ENCODE results near the gene PGBD1. TPM values are rescaled to one million over a fixed set of nuclear protein-coding genes. Genes with fewer than 3 reads are reported as not detected.

Gene PGBD1
- total RNA-seq, 1 experiment from 2014 or later: 11.6 TPM

- BruUV-seq (replicated peaks): no TSS peak
- no peaks in the 10 kb centered on the region for H3K9me3 ChIP-seq (ENCODE audit: low read depth, low read length, poor library complexity, severe bottlenecking)
- H3K36me3 ChIP-seq (ENCODE audit: insufficient read depth, low read length, poor library complexity, severe bottlenecking): no peaks in the 10 kb centered on the region
- DNase-seq (ENCODE audit: low spot score): no peak
- intact Hi-C loops (cut with micrococcal nuclease; ENCODE audit: unreplicated experiment): loop anchor here (10.0 kb wide), 1 partner anchor 122 kb away; no protein-coding TSS in a partner anchor
- CTCF ChIA-PET: no interaction called here
- H3K27ac ChIP-seq (ENCODE audit: low read depth, low read length, poor library complexity, severe bottlenecking): no peak overlapping the region
- H3K27me3 ChIP-seq (replicated peaks; ENCODE audit: insufficient read depth, low read depth, low read length, poor library complexity): no peaks in the 10 kb centered on the region
- H3K4me3 ChIP-seq (ENCODE audit: low read depth, low read length, poor library complexity, severe bottlenecking): no peak overlapping the region
- no peak for TF ChIP-seq EZH2 (IDR thresholded peaks at IDR 0.05; ENCODE audit: borderline replicate concordance, low read depth, low read length, poor library complexity, severe bottlenecking)
- TF ChIP-seq CTCF (conservative IDR thresholded peaks at IDR 0.05; ENCODE audit: low read depth, low read length): no peak
- POLR2A ChIA-PET (ENCODE audit: low non-redundant PET): no interaction called here
- no peaks in the 10 kb centered on the region for H3K4me1 ChIP-seq (ENCODE audit: insufficient read depth, low read length, poor library complexity, severe bottlenecking)
Measured at GRCh38 chr6:28257042-28257441, 24.3 kb upstream of the PGBD1 start.

- TF ChIP-seq CTCF (conservative IDR thresholded peaks at IDR 0.05; ENCODE audit: low read depth, low read length): no peak
- no peak for TF ChIP-seq EZH2 (IDR thresholded peaks at IDR 0.05; ENCODE audit: borderline replicate concordance, low read depth, low read length, poor library complexity, severe bottlenecking)
- Histone ChIP-seq H3K36me3 (ENCODE audit: insufficient read depth, low read length, poor library complexity, severe bottlenecking) (no peaks in the 10 kb centered on the region), H3K27me3 (replicated peaks; ENCODE audit: insufficient read depth, low read depth, low read length, poor library complexity) (no peaks in the 10 kb centered on the region), H3K4me1 (ENCODE audit: insufficient read depth, low read length, poor library complexity, severe bottlenecking) (no peaks in the 10 kb centered on the region), H3K4me3 (ENCODE audit: low read depth, low read length, poor library complexity, severe bottlenecking) (no peak within 1 kb of the TSS), H3K9me3 (ENCODE audit: low read depth, low read length, poor library complexity, severe bottlenecking) (no peaks in the 10 kb centered on the region), H3K27ac (ENCODE audit: low read depth, low read length, poor library complexity, severe bottlenecking) (no peak within 1 kb of the TSS)
- ChIA-PET POLR2A (ENCODE audit: low non-redundant PET) (no interaction called here), CTCF (no interaction called here)
- BruUV-seq (replicated peaks): no TSS peak
- no peak for DNase-seq (ENCODE audit: low spot score)
- intact Hi-C loops (cut with micrococcal nuclease; ENCODE audit: unreplicated experiment): loop anchor here (10.0 kb wide), 1 partner anchor 124 kb away; no protein-coding TSS in a partner anchor
Measured at GRCh38 chr6:28258877-28259777, 22.2 kb upstream of the PGBD1 start, which contains the start of gene NKAPL. NKAPL (plus strand) TSS chr6:28259297; CDS start chr6:28259372, 75 bp downstream.

GRCh38 chr6:28263922-28264321 lies 17.4 kb upstream of the PGBD1 start:
- ChIA-PET POLR2A (ENCODE audit: low non-redundant PET) (no interaction called here), CTCF (no interaction called here)
- Histone ChIP-seq H3K27me3 (replicated peaks; ENCODE audit: insufficient read depth, low read depth, low read length, poor library complexity) (no peaks in the 10 kb centered on the region), H3K9me3 (ENCODE audit: low read depth, low read length, poor library complexity, severe bottlenecking) (no peaks in the 10 kb centered on the region), H3K4me1 (ENCODE audit: insufficient read depth, low read length, poor library complexity, severe bottlenecking) (peaks cover 11% of the 10 kb centered on the region), H3K36me3 (ENCODE audit: insufficient read depth, low read length, poor library complexity, severe bottlenecking) (no peaks in the 10 kb centered on the region), H3K27ac (ENCODE audit: low read depth, low read length, poor library complexity, severe bottlenecking) (no peak overlapping the region), H3K4me3 (ENCODE audit: low read depth, low read length, poor library complexity, severe bottlenecking) (no peak overlapping the region)
- no peak for TF ChIP-seq EZH2 (IDR thresholded peaks at IDR 0.05; ENCODE audit: borderline replicate concordance, low read depth, low read length, poor library complexity, severe bottlenecking)
- intact Hi-C loops (cut with micrococcal nuclease; ENCODE audit: unreplicated experiment): no loop called here
- no peak for DNase-seq (ENCODE audit: low spot score)
- no TSS peak for BruUV-seq (replicated peaks)

All from A673 (cell line).